ENCODE results near the gene ESF1. TPM values are rescaled to one million over a fixed set of nuclear protein-coding genes. Genes with fewer than 3 reads are reported as not detected.
A peak's percentile ranks its signal among the peaks of the same experiment; 100 is the strongest.

Gene ESF1
- total and polyA plus RNA-seq, 2 experiments from 2014 or later = 7.9 to 8.3 TPM

DNA sequence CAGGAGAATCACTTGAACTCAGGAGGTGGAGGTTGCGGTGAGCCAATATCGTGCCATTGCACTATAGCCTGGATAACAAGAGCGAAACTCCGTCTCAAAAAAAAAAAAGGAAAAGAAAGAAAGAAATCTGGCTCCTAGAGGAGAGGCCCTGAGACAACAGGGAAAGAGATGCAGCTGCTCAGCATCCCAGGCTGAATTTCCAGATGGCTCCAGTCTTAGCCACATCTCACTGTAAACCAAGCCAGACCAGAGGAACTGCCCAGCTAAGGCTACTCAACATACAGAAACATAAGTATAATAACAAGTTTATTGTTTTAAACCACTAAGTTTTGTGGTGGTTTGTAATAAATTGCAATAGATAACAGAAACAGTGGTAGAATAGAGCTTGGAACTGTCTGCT is 107.5 kb downstream of the ESF1 start:
- H3F3A ChIP-seq (ENCODE audit: insufficient read depth) = peaks cover 6% of the 10 kb centered on the region
- no peak overlapping the region for H3K27ac ChIP-seq
- no peaks in the 10 kb centered on the region for H3K36me3 ChIP-seq (ENCODE audit: low read depth)
- no peak overlapping the region for H3K9ac ChIP-seq
- in situ Hi-C loops (cut with MboI) = no loop called here
- no peak overlapping the region for H3K4me2 ChIP-seq (ENCODE audit: unreplicated experiment)
- H3K4me1 ChIP-seq (ENCODE audit: insufficient read depth) = peaks cover 6% of the 10 kb centered on the region
- no peak overlapping the region for H2AFZ ChIP-seq
- H4K20me1 ChIP-seq (ENCODE audit: insufficient read depth) = no peaks in the 10 kb centered on the region
- H3K79me2 ChIP-seq (ENCODE audit: insufficient read depth) = no peaks in the 10 kb centered on the region
- H3K4me3 ChIP-seq = no peak overlapping the region
- no peaks in the 10 kb centered on the region for H3K9me3 ChIP-seq (ENCODE audit: low read depth)
- DNase-seq = no peak
- WGBS, 2 experiments (ENCODE audit: low coverage in 1 of 2, low lambda C conversion rate in 2 of 2, missing lambda C conversion rate in 2 of 2) = 85 to 97% methylated on average over 4 of the region's 4 CpGs
- no peaks in the 10 kb centered on the region for H3K9me2 ChIP-seq (ENCODE audit: insufficient read depth)
- H3K27me3 ChIP-seq (replicated peaks; ENCODE audit: insufficient read depth) = no peaks in the 10 kb centered on the region
- no peak for TF ChIP-seq EZH2phosphoT487 (IDR thresholded peaks at IDR 0.05; ENCODE audit: insufficient read depth, low read depth)
- no peak for TF ChIP-seq EZH2 (IDR thresholded peaks at IDR 0.05; ENCODE audit: insufficient read depth, poor library complexity, severe bottlenecking)

DNA sequence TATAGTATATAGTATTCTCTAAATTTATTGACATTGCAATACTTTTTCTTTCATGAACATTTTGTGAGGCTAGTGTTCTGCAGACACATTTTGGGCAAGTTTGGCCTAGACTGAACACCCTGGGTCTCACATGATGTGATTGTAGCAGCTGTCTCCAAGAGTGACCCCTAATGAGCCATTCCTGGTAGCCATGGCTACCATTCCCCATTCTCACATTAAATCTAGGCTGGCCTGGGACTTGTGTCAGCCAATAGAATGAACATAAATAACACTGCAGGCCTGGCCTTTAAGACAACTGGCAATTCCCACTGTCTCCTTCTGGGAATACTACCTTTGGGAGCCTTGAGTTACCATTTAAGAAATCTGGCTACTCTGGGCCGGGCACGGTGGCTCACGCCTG is 108.0 kb downstream of the ESF1 start:
- peaks cover 8% of the 10 kb centered on the region for H3F3A ChIP-seq (ENCODE audit: insufficient read depth)
- WGBS, 2 experiments (ENCODE audit: low coverage in 1 of 2, low lambda C conversion rate in 2 of 2, missing lambda C conversion rate in 2 of 2) = 80 to 86% methylated on average over 3 of the region's 3 CpGs

DNA sequence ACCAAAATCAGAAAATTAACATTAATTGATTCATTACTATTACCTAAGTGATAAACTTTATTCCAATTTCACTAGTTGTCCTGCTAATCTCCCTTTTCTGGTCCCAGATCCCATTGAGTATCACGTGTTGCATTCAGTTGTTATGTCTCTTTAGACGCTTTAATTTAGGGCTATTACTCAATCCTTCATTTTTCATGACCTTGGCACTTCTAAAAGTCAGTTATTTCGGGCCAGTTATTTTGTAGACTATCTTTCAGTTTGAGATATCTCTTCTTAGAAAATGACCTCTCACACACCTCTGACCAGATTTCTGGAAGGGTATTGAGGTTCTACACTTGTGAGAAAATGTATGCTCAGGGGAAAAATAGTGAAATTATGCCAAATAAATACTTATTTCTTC is 112.0 kb downstream of the ESF1 start:
- no peak for DNase-seq
- H3K4me3 ChIP-seq = no peak overlapping the region
- H3K9me3 ChIP-seq (ENCODE audit: low read depth) = no peaks in the 10 kb centered on the region
- H3K9ac ChIP-seq = no peak overlapping the region
- peaks cover 18% of the 10 kb centered on the region for H3K4me1 ChIP-seq (ENCODE audit: insufficient read depth)
- TF ChIP-seq EZH2 (IDR thresholded peaks at IDR 0.05; ENCODE audit: insufficient read depth, poor library complexity, severe bottlenecking) = no peak
- TF ChIP-seq EZH2phosphoT487 (IDR thresholded peaks at IDR 0.05; ENCODE audit: insufficient read depth, low read depth) = no peak
- H3K36me3 ChIP-seq (ENCODE audit: low read depth) = no peaks in the 10 kb centered on the region
- WGBS, 2 experiments (ENCODE audit: low coverage in 1 of 2, low lambda C conversion rate in 2 of 2, missing lambda C conversion rate in 2 of 2) = 36 to 45% methylated on average over 3 of the region's 3 CpGs
- H3K4me2 ChIP-seq (ENCODE audit: unreplicated experiment) = no peak overlapping the region
- H3K27ac ChIP-seq = no peak overlapping the region
- H3K27me3 ChIP-seq (replicated peaks; ENCODE audit: insufficient read depth) = no peaks in the 10 kb centered on the region
- H3F3A ChIP-seq (ENCODE audit: insufficient read depth) = peaks cover 8% of the 10 kb centered on the region
- H2AFZ ChIP-seq = no peak overlapping the region
- in situ Hi-C loops (cut with MboI) = no loop called here
- no peaks in the 10 kb centered on the region for H3K9me2 ChIP-seq (ENCODE audit: insufficient read depth)
- H4K20me1 ChIP-seq (ENCODE audit: insufficient read depth) = no peaks in the 10 kb centered on the region
- H3K79me2 ChIP-seq (ENCODE audit: insufficient read depth) = no peaks in the 10 kb centered on the region

More for the DNA sequence above, 108.0 kb downstream of the ESF1 start:
- TF ChIP-seq EZH2phosphoT487 (IDR thresholded peaks at IDR 0.05; ENCODE audit: insufficient read depth, low read depth) = no peak
- TF ChIP-seq EZH2 (IDR thresholded peaks at IDR 0.05; ENCODE audit: insufficient read depth, poor library complexity, severe bottlenecking) = no peak
- Histone ChIP-seq H3K36me3 (ENCODE audit: low read depth) (no peaks in the 10 kb centered on the region), H2AFZ (no peak overlapping the region), H3K27me3 (replicated peaks; ENCODE audit: insufficient read depth) (no peaks in the 10 kb centered on the region), H3K4me3 (no peak overlapping the region), H4K20me1 (ENCODE audit: insufficient read depth) (no peaks in the 10 kb centered on the region), H3K9me3 (ENCODE audit: low read depth) (no peaks in the 10 kb centered on the region), H3K79me2 (ENCODE audit: insufficient read depth) (no peaks in the 10 kb centered on the region), H3K4me1 (ENCODE audit: insufficient read depth) (peaks cover 10% of the 10 kb centered on the region), H3K9me2 (ENCODE audit: insufficient read depth) (no peaks in the 10 kb centered on the region), H3K9ac (no peak overlapping the region), H3K4me2 (ENCODE audit: unreplicated experiment) (no peak overlapping the region), H3K27ac (no peak overlapping the region)
- in situ Hi-C loops (cut with MboI) = no loop called here
- DNase-seq = no peak

DNA sequence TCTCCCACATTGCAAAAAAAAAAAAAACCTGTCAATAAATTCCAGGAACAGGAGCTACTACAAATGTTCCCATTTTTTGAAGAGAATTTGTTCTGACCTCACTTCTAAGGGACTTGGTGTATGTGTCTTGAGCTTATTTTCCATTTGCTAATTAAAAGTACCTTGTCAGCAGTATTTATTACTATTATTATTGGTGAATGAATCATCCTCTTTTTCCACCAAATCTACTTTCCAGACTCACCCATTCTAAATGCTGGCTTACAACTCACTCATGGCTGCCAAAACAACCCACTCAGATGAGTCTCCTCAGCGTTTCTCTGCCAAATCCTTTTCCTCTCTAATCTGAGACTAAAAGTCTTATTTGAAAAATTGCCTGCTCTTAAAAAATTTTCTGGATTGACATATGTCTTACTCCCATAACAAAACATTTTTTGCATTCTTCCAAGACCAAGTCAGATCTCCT is 112.8 kb downstream of the ESF1 start:
- Histone ChIP-seq H4K20me1 (ENCODE audit: insufficient read depth) (no peaks in the 10 kb centered on the region), H3K79me2 (ENCODE audit: insufficient read depth) (no peaks in the 10 kb centered on the region), H3K27me3 (replicated peaks; ENCODE audit: insufficient read depth) (no peaks in the 10 kb centered on the region), H3K9me3 (ENCODE audit: low read depth) (no peaks in the 10 kb centered on the region), H3K27ac (no peak overlapping the region), H2AFZ (no peak overlapping the region), H3F3A (ENCODE audit: insufficient read depth) (peaks cover 8% of the 10 kb centered on the region), H3K36me3 (ENCODE audit: low read depth) (no peaks in the 10 kb centered on the region), H3K4me2 (ENCODE audit: unreplicated experiment) (peak overlapping the region; percentile 71), H3K4me3 (peak overlapping the region; percentile 8; the same call in 1 of the 2 replicates), H3K9me2 (ENCODE audit: insufficient read depth) (no peaks in the 10 kb centered on the region), H3K9ac (no peak overlapping the region), H3K4me1 (ENCODE audit: insufficient read depth) (peaks cover 18% of the 10 kb centered on the region)
- DNase-seq = peak; percentile 94
- no peak for TF ChIP-seq EZH2phosphoT487 (IDR thresholded peaks at IDR 0.05; ENCODE audit: insufficient read depth, low read depth)
- no peak for TF ChIP-seq EZH2 (IDR thresholded peaks at IDR 0.05; ENCODE audit: insufficient read depth, poor library complexity, severe bottlenecking)
- WGBS, 2 experiments (ENCODE audit: low coverage in 1 of 2, low lambda C conversion rate in 2 of 2, missing lambda C conversion rate in 2 of 2) = 0% methylated on average over 1 of the region's 1 CpG
- in situ Hi-C loops (cut with MboI) = no loop called here

DNA sequence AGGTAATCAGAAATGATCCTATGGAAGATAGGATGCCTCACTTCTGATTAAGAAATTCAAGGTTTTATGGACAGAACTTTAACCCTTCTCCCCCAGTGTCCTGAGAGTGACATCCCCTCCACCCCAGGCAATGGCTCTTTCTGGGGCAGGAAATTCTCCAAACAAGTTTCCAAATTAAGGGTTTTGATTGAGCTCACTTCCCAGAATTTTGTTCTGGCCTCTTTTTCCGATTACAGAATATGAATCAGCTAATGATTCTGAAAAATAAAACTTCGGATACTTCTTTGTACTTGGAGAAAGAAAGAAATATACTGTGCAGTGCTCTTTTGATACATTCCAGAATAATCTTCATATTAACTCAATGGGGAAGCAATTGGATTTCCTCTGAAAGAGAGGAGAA is 113.2 kb downstream of the ESF1 start:
- no peak overlapping the region for H3K27ac ChIP-seq
- H3K4me1 ChIP-seq (ENCODE audit: insufficient read depth) = peaks cover 18% of the 10 kb centered on the region
- DNase-seq = peak; percentile 25
- no peaks in the 10 kb centered on the region for H3K36me3 ChIP-seq (ENCODE audit: low read depth)
- no peaks in the 10 kb centered on the region for H4K20me1 ChIP-seq (ENCODE audit: insufficient read depth)
- H3K4me3 ChIP-seq = peak overlapping the region; percentile 8; the same call in 1 of the 2 replicates
- H3F3A ChIP-seq (ENCODE audit: insufficient read depth) = peaks cover 8% of the 10 kb centered on the region
- no peaks in the 10 kb centered on the region for H3K27me3 ChIP-seq (replicated peaks; ENCODE audit: insufficient read depth)
- TF ChIP-seq EZH2 (IDR thresholded peaks at IDR 0.05; ENCODE audit: insufficient read depth, poor library complexity, severe bottlenecking) (no peak), EZH2phosphoT487 (IDR thresholded peaks at IDR 0.05; ENCODE audit: insufficient read depth, low read depth) (no peak)
- in situ Hi-C loops (cut with MboI) = no loop called here
- H3K9me2 ChIP-seq (ENCODE audit: insufficient read depth) = no peaks in the 10 kb centered on the region
- H3K9me3 ChIP-seq (ENCODE audit: low read depth) = no peaks in the 10 kb centered on the region
- no peak overlapping the region for H3K9ac ChIP-seq
- 0 to 6% methylated on average over 2 of the region's 2 CpGs for WGBS, 2 experiments (ENCODE audit: low coverage in 1 of 2, low lambda C conversion rate in 2 of 2, missing lambda C conversion rate in 2 of 2)
- H3K4me2 ChIP-seq (ENCODE audit: unreplicated experiment) = peak overlapping the region; percentile 71
- no peak overlapping the region for H2AFZ ChIP-seq
- H3K79me2 ChIP-seq (ENCODE audit: insufficient read depth) = no peaks in the 10 kb centered on the region
